Stomach (tissue), 19 donors: ENCODE results near the gene JAKMIP1. TPM values are rescaled to one million over a fixed set of nuclear protein-coding genes. Genes with fewer than 3 reads are reported as not detected.

Experiments
- DNase-seq, 2 donors: peaks; one replicate each; pipeline versions ENCODE4 v3.0.0 to v3.0.0-alpha.2; 2013 to 2019
- H3K27ac ChIP-seq, 5 donors: fragments of 200-600 bp in 4 of 5; sonication (generic) in 4 of 5; one replicate each; pipeline ENCODE4 v1.5.1; 2013 to 2019; ENCODE audit warnings: mild to moderate bottlenecking in 1 of 5, moderate library complexity in 1 of 5
- H3K27me3 ChIP-seq, 3 donors: fragments of 200-600 bp; sonication (generic); one replicate each; pipeline ENCODE4 v1.5.1; 2017 to 2019; ENCODE audit warnings: mixed run types in 1 of 3
- H3K36me3 ChIP-seq, 4 donors: fragments of 200-600 bp; sonication (generic); 1 replicate in 3 of 4; 2 replicates in 1 of 4; pipeline ENCODE4 v1.5.1; 2016 to 2019
- H3K4me1 ChIP-seq, 4 donors: fragments of 200-600 bp; sonication (generic); one replicate each; pipeline ENCODE4 v1.5.1; 2016 to 2019
- H3K4me3 ChIP-seq, 4 donors: fragments of 200-600 bp; sonication (generic) in 3 of 4; one replicate each; pipeline ENCODE4 v1.5.1; 2016 to 2019; ENCODE audit warnings: mild to moderate bottlenecking in 1 of 4
- H3K9me3 ChIP-seq, 4 donors: fragments of 200-600 bp; sonication (generic); one replicate each; pipeline ENCODE4 v1.5.1; 2016 to 2019
- CTCF ChIP-seq, 7 experiments: fragments of 450-650 bp in 4 of 7; fragments of 200-600 bp in 3 of 7; sonication (generic) in 3 of 7; IDR thresholded peaks; one replicate each; pipeline ENCODE4 v1.5.1; 2016 to 2019; ENCODE audit warnings: antibody characterized with exemption in 7 of 7, control low read depth in 2 of 7, mild to moderate bottlenecking in 1 of 7
- EP300 ChIP-seq: sonication (generic); formaldehyde crosslinking; IDR thresholded peaks from one replicate; pipeline ENCODE4 v1.6.1; 2017; ENCODE audit warnings: antibody characterized with exemption
- POLR2A ChIP-seq, 4 donors: fragments of 450-650 bp; IDR thresholded peaks; one replicate each; pipeline ENCODE4 v1.6.1; 2016; ENCODE audit warnings: antibody characterized with exemption in 4 of 4, control low read depth in 2 of 4, mild to moderate bottlenecking in 1 of 4, moderate library complexity in 1 of 4
- POLR2AphosphoS5 ChIP-seq, 3 donors: sonication (generic); formaldehyde crosslinking; IDR thresholded peaks; one replicate each; pipeline ENCODE4 v1.6.1; 2016; ENCODE audit warnings: antibody characterized with exemption in 3 of 3
- WGBS, 5 donors: extraction: QIAGEN DNeasy Blood & Tissue Kit in 3 of 5; methylation state at CpG; one replicate each; pipeline versions ENCODE4 v1.1.5 to v1.1.7; 2013 to 2018; 5-methylcytosine and 5-hydroxymethylcytosine counted together
- intact Hi-C: fragments of 100-400 bp; cut with DNase I; formaldehyde crosslinking; loops from one replicate; pipeline ENCODE4 v1.15.1; 2023; ENCODE audit warnings: low total_unique reads
- long read RNA-seq, 10 donors: transcript quantifications; one replicate each; lab custom pipeline, GENCODE V29; 2026
- polyA plus RNA-seq, 3 donors: library from polyadenylated mRNA; stranded (reverse); fragments of 200-250 nt; gene quantifications; one replicate each; pipeline ENCODE4 v1.2.3, GENCODE V29; 2013
- total RNA-seq, 5 donors: library from RNA; depleted of rRNA; stranded (reverse); fragments of >200 nt; gene quantifications; one replicate each; pipeline versions ENCODE4 v1.1.0 to v1.2.3, GENCODE V29; 2014 to 2016
- donor health status: healthy with polysubstance abuse.
- donor health status: Bipolar disorder and iron deficiency.
- donor health status: healthy.

JAKMIP1 gene
- total RNA-seq (10 to 100 TPM in 1 of 5 donors, under 1 TPM in 2, not detected in 2; 0.18 to 10.3 (median 0.87) TPM), polyA plus RNA-seq (under 1 TPM; 0.40 to 0.62 (median 0.46) TPM)
- long read RNA-seq, donor 1, result 0 reads
- long read RNA-seq, donor 2, partial matches to known transcripts, result 0 of 1 reads
- long read RNA-seq, donor 2, other reads (novel, unspliced or antisense), result 0 of 1 reads
- long read RNA-seq, donor 3, result 0 reads
- long read RNA-seq, donor 4, partial matches to known transcripts, result 0 of 1 reads
- long read RNA-seq, donor 4, other reads (novel, unspliced or antisense), result 0 of 1 reads
- long read RNA-seq, donor 5, result 0 reads
- long read RNA-seq, donor 6, result 0 reads
- long read RNA-seq, donor 7, result 0 reads
- long read RNA-seq, donor 8, result 0 reads
- long read RNA-seq, donor 9, result 0 reads
- long read RNA-seq, donor 10, result 0 reads

GRCh38 chr4:6200011-6200921 lies at the start of gene JAKMIP1:
JAKMIP1 (minus strand) TSS chr4:6200549; CDS start chr4:6112850, 87,699 bp downstream.
- 1 to 2% (median 1%) methylated on average over 37 to 105 of the region's 107 CpGs for WGBS, 5 donors
- peaks cover 10 to 69% (median 48%) of the 10 kb centered on the region in 3 donors for H3K27me3 ChIP-seq
- H3K36me3 ChIP-seq, result no peaks in the 10 kb centered on the region
- H3K27ac ChIP-seq, result peak within 1 kb of the TSS in 3 of 5 donors; percentile 26 to 54 (median 47)
- intact Hi-C loops, result no loop called here
- no peak for TF ChIP-seq CTCF (IDR thresholded peaks at IDR 0.05)
- no peak for TF ChIP-seq POLR2AphosphoS5 (IDR thresholded peaks at IDR 0.05)
- no peak for TF ChIP-seq POLR2A (IDR thresholded peaks at IDR 0.05)
- TF ChIP-seq EP300, result no peak
- peaks cover 22 to 29% (median 27%) of the 10 kb centered on the region in 4 donors for H3K4me1 ChIP-seq
- DNase-seq, result peak; percentile 87 to 88
- H3K4me3 ChIP-seq, result peak within 1 kb of the TSS; percentile 50 to 78 (median 61)
- H3K9me3 ChIP-seq, result peaks cover 0 to 9% (median 8%) of the 10 kb centered on the region in 4 donors

DNA sequence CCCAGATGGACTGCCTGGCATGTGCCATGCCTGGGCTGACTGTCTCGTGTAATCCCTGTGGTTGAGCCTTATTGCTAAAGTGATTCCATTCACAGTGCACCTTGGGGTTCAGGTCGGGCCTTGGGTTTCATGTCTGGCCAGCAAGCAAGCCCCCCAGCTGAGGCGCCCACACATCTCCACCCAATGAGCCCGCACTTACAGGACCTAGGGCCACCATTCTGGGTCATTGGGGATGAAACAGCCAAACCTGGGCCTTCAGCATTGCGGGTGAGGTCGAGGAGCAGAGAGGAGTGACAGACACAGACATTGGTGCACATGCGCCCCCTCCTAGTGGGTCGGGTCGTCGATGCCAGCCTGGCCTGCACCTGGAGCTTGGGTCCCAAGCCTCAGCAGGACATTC lies 48.0 kb upstream of the JAKMIP1 start:
- no peak overlapping the region for H3K4me3 ChIP-seq
- no peaks in the 10 kb centered on the region for H3K36me3 ChIP-seq
- TF ChIP-seq POLR2A (IDR thresholded peaks at IDR 0.05) (no peak), CTCF (IDR thresholded peaks at IDR 0.05) (no peak), EP300 (no peak), POLR2AphosphoS5 (IDR thresholded peaks at IDR 0.05) (no peak)
- DNase-seq, result no peak
- H3K4me1 ChIP-seq, result peaks cover 0 to 13% (median 8%) of the 10 kb centered on the region in 4 donors
- 60 to 81% (median 67%) methylated on average over 5 to 10 of the region's 10 CpGs for WGBS, 5 donors
- peaks cover 0 to 24% (median 22%) of the 10 kb centered on the region in 4 donors for H3K9me3 ChIP-seq
- no peak overlapping the region for H3K27ac ChIP-seq
- peaks cover 0 to 70% (median 52%) of the 10 kb centered on the region in 3 donors for H3K27me3 ChIP-seq
- intact Hi-C loops, result no loop called here

- peaks cover 0 to 24% (median 22%) of the 10 kb centered on the region in 4 donors for H3K9me3 ChIP-seq
- peaks cover 0 to 13% (median 8%) of the 10 kb centered on the region in 4 donors for H3K4me1 ChIP-seq
- intact Hi-C loops, result no loop called here
- no peak overlapping the region for H3K4me3 ChIP-seq
- no peak for TF ChIP-seq POLR2AphosphoS5 (IDR thresholded peaks at IDR 0.05)
- TF ChIP-seq EP300, result no peak
- no peak for TF ChIP-seq CTCF (IDR thresholded peaks at IDR 0.05)
- no peak for TF ChIP-seq POLR2A (IDR thresholded peaks at IDR 0.05)
- peaks cover 0 to 87% (median 52%) of the 10 kb centered on the region in 3 donors for H3K27me3 ChIP-seq
- no peak overlapping the region for H3K27ac ChIP-seq
- no peaks in the 10 kb centered on the region for H3K36me3 ChIP-seq
- DNase-seq, result no peak
- WGBS, 5 donors, result 50 to 69% (median 56%) methylated on average over 9 of the region's 9 CpGs
These were observed 45.9 kb upstream of the JAKMIP1 start for GRCh38 chr4:6246170-6246634.
